ENCODE measurements around the gene MCOLN3. TPM values are rescaled to one million over a fixed set of nuclear protein-coding genes. Genes with fewer than 3 reads are reported as not detected.

The MCOLN3 gene
- total and polyA plus RNA-seq, 2 experiments from 2014 or later, result 3.5 to 4.4 TPM

DNA sequence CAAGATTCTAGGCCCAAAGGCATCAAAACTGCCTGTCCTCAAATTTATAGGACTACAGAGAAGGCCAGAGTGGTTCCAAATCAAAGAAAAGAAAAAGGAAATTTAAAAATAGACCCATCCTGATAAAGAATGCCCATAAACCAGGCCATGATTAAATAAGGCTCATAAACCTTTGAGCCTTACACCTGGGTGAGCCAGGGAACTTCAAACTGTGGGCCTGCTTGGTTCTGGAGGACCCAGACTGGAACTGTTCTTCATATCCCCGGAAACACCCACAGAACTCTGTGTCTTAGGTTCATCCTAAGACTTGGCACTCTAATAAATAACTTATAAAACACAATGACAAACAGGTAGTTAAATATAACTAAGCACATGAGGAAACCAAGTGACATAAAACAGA is 80.2 kb downstream of the MCOLN3 start:
- Histone ChIP-seq H3K4me2 (no peak overlapping the region), H2AFZ (no peak overlapping the region), H3F3A (replicated peaks; ENCODE audit: low read depth) (no peaks in the 10 kb centered on the region), H4K20me1 (replicated peaks; ENCODE audit: insufficient read depth) (no peaks in the 10 kb centered on the region; the same call in 1 of the 2 replicates), H3K9me2 (ENCODE audit: insufficient read depth) (no peaks in the 10 kb centered on the region), H3K79me2 (replicated peaks; ENCODE audit: insufficient read depth) (no peaks in the 10 kb centered on the region), H3K27me3 (ENCODE audit: insufficient read depth) (no peaks in the 10 kb centered on the region), H3K4me1 (ENCODE audit: insufficient read depth) (no peaks in the 10 kb centered on the region), H3K27ac (ENCODE audit: low read depth) (no peak overlapping the region), H3K4me3 (no peak overlapping the region), H3K36me3 (ENCODE audit: insufficient read depth) (no peaks in the 10 kb centered on the region)
- TF ChIP-seq EZH2 (IDR thresholded peaks at IDR 0.05; ENCODE audit: low read depth, unreplicated experiment) (no peak), POLR2AphosphoS5 (IDR thresholded peaks at IDR 0.05; ENCODE audit: low read depth) (no peak), NANOG (IDR thresholded peaks at IDR 0.05; ENCODE audit: borderline replicate concordance) (no peak)
- TF ChIP-seq, protein P1, sequence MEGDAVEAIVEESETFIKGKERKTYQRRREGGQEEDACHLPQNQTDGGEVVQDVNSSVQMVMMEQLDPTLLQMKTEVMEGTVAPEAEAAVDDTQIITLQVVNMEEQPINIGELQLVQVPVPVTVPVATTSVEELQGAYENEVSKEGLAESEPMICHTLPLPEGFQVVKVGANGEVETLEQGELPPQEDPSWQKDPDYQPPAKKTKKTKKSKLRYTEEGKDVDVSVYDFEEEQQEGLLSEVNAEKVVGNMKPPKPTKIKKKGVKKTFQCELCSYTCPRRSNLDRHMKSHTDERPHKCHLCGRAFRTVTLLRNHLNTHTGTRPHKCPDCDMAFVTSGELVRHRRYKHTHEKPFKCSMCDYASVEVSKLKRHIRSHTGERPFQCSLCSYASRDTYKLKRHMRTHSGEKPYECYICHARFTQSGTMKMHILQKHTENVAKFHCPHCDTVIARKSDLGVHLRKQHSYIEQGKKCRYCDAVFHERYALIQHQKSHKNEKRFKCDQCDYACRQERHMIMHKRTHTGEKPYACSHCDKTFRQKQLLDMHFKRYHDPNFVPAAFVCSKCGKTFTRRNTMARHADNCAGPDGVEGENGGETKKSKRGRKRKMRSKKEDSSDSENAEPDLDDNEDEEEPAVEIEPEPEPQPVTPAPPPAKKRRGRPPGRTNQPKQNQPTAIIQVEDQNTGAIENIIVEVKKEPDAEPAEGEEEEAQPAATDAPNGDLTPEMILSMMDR (conservative IDR thresholded peaks at IDR 0.05; ENCODE audit: low read depth in 2 of 2), result no peak
- TF ChIP-seq, protein P2, sequence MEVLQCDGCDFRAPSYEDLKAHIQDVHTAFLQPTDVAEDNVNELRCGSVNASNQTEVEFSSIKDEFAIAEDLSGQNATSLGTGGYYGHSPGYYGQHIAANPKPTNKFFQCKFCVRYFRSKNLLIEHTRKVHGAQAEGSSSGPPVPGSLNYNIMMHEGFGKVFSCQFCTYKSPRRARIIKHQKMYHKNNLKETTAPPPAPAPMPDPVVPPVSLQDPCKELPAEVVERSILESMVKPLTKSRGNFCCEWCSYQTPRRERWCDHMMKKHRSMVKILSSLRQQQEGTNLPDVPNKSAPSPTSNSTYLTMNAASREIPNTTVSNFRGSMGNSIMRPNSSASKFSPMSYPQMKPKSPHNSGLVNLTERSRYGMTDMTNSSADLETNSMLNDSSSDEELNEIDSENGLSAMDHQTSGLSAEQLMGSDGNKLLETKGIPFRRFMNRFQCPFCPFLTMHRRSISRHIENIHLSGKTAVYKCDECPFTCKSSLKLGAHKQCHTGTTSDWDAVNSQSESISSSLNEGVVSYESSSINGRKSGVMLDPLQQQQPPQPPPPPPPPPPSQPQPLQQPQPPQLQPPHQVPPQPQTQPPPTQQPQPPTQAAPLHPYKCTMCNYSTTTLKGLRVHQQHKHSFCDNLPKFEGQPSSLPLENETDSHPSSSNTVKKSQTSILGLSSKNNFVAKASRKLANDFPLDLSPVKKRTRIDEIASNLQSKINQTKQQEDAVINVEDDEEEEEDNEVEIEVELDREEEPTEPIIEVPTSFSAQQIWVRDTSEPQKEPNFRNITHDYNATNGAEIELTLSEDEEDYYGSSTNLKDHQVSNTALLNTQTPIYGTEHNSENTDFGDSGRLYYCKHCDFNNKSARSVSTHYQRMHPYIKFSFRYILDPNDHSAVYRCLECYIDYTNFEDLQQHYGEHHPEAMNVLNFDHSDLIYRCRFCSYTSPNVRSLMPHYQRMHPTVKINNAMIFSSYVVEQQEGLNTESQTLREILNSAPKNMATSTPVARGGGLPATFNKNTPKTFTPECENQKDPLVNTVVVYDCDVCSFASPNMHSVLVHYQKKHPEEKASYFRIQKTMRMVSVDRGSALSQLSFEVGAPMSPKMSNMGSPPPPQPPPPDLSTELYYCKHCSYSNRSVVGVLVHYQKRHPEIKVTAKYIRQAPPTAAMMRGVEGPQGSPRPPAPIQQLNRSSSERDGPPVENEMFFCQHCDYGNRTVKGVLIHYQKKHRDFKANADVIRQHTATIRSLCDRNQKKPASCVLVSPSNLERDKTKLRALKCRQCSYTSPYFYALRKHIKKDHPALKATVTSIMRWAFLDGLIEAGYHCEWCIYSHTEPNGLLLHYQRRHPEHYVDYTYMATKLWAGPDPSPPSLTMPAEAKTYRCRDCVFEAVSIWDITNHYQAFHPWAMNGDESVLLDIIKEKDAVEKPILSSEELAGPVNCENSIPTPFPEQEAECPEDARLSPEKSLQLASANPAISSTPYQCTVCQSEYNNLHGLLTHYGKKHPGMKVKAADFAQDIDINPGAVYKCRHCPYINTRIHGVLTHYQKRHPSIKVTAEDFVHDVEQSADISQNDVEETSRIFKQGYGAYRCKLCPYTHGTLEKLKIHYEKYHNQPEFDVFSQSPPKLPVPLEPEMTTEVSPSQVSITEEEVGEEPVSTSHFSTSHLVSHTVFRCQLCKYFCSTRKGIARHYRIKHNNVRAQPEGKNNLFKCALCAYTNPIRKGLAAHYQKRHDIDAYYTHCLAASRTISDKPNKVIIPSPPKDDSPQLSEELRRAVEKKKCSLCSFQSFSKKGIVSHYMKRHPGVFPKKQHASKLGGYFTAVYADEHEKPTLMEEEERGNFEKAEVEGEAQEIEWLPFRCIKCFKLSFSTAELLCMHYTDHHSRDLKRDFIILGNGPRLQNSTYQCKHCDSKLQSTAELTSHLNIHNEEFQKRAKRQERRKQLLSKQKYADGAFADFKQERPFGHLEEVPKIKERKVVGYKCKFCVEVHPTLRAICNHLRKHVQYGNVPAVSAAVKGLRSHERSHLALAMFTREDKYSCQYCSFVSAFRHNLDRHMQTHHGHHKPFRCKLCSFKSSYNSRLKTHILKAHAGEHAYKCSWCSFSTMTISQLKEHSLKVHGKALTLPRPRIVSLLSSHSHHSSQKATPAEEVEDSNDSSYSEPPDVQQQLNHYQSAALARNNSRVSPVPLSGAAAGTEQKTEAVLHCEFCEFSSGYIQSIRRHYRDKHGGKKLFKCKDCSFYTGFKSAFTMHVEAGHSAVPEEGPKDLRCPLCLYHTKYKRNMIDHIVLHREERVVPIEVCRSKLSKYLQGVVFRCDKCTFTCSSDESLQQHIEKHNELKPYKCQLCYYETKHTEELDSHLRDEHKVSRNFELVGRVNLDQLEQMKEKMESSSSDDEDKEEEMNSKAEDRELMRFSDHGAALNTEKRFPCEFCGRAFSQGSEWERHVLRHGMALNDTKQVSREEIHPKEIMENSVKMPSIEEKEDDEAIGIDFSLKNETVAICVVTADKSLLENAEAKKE (CRISPR knock-in tag; IDR thresholded peaks at IDR 0.05), result no peak
- Mint-ChIP-seq H3K27me3 (ENCODE audit: insufficient read depth, low read depth, poor library complexity) (peaks cover 2% of the 10 kb centered on the region), H3K9me3 (peaks cover 7% of the 10 kb centered on the region; the same call in 2 of the 3 replicates), H3K4me1 (no peaks in the 10 kb centered on the region; the same call in 2 of the 3 replicates), H3K36me3 (ENCODE audit: low read depth) (peaks cover 5% of the 10 kb centered on the region; the same call in 2 of the 3 replicates), H3K27ac (no peak overlapping the region), H3K4me3 (no peak overlapping the region)
- ATAC-seq (no peak), DNase-seq (ENCODE audit: low spot score) (no peak)

Other genes starting within 250 kb of the MCOLN3 start
- gene LPAR3, start 155.3 kb downstream of the MCOLN3 start, total RNA-seq (2014; rRNA removed; shearing (Covaris generic)), result 27.8 and 36.9 TPM in 2 replicates
- 8.4 and 10.4 TPM in 2 replicates for gene LPAR3, start 155.3 kb downstream of the MCOLN3 start, polyA plus RNA-seq (2016; fragmentation: Nextera tagmentation; extraction: Ambion mirVana)
- 10.0 and 10.9 TPM in 2 replicates for gene MCOLN2, start 51.4 kb downstream of the MCOLN3 start, total RNA-seq (2014; rRNA removed; shearing (Covaris generic))
- 2.2 and 2.7 TPM in 2 replicates for gene MCOLN2, start 51.4 kb downstream of the MCOLN3 start, polyA plus RNA-seq (2016; fragmentation: Nextera tagmentation; extraction: Ambion mirVana)
- 20.1 and 20.6 TPM in 2 replicates for gene SYDE2, start 152.5 kb upstream of the MCOLN3 start, total RNA-seq (2014; rRNA removed; shearing (Covaris generic))
- gene SYDE2, start 152.5 kb upstream of the MCOLN3 start, polyA plus RNA-seq (2016; fragmentation: Nextera tagmentation; extraction: Ambion mirVana), result 5.8 and 5.9 TPM in 2 replicates
- 35.6 and 39.7 TPM in 2 replicates for gene C1orf52, start 211.2 kb upstream of the MCOLN3 start, total RNA-seq (2014; rRNA removed; shearing (Covaris generic))
- 102 and 107 TPM in 2 replicates for gene C1orf52, start 211.2 kb upstream of the MCOLN3 start, polyA plus RNA-seq (2016; fragmentation: Nextera tagmentation; extraction: Ambion mirVana)
- gene BCL10, start 228.1 kb upstream of the MCOLN3 start, total RNA-seq (2014; rRNA removed; shearing (Covaris generic)), result 23.1 and 27.8 TPM in 2 replicates
- gene BCL10, start 228.1 kb upstream of the MCOLN3 start, polyA plus RNA-seq (2016; fragmentation: Nextera tagmentation; extraction: Ambion mirVana), result 28.8 and 33.7 TPM in 2 replicates